Measurements from ENCODE around the gene SLC25A21.

The SLC25A21 gene

DNA sequence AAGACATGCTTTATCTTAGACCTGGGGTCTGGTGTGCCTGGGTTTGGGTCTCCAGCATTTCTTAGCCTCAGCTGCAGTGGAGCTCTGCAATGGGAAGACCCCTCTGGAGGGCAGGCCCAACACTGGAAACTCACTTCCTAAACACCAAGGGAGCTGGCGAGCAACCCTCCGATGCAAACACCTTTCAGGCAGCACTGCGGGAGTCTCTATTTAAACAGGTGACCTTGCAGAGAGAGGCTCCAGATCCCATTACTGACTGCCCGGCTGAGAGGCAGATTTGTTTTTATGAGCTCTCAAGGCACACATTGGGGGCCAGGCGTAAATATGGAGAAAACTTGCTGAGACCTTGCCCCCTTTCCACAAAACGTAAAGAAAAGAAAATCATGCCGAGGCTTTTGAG, 315.3 kb downstream of the SLC25A21 start:
- no peak for DNase-seq

DNA sequence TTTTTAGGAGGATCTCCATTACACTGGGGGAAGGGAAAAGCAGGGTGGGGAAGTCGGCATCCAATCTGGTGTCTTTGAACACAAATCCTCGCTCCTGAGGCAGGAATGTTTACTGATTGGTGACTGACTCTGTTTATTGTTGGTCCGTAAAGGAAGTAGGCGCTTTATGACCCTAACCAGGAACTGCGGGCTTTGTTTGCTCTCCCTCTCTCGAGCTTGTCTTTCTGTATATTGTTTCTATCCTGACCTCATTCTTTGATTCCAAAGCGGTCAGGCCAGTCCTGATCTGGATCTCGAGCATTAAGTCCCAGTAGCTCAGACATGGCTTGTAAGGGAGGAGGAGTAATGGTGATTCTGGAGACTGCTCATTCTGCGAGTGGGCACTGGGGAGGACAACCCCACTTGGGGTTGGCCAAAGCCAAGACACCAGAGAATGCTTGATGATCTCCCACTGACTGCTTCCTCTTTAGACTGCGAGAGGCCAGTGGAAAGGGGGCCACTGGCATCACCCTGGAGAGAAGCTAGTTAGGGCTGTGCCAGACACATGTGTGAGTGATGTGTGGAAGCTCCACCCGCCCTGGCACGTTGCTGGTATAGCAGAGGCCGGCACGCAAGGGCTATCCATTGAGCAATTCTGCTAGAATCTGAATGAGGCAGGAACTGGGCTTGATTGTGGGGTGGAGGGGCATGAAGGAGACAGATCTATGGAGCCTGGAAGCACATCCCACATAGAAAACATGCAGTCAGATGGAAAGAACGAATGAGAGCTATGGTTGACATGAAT, 316.1 kb downstream of the SLC25A21 start:
- DNase-seq: no peak

DNA sequence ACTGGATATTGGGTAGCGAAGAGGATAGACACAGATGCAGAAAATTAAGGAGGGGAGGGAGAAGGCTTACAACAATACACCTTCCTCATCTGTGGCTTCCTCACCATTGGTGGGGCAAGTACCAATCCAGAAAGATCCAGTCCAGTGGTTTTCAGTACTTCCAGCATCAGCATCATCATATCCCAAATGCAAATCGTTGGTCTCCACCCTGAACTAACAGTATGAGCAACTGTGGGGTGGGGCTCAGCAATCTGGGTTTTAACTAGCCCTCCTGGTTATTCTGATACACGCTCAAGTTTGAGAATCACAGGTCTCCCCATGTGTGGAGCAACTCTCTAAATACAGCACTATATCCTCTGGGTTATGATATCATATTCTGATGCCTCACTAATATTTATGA, 317.0 kb downstream of the SLC25A21 start:
- no peak for DNase-seq

DNA sequence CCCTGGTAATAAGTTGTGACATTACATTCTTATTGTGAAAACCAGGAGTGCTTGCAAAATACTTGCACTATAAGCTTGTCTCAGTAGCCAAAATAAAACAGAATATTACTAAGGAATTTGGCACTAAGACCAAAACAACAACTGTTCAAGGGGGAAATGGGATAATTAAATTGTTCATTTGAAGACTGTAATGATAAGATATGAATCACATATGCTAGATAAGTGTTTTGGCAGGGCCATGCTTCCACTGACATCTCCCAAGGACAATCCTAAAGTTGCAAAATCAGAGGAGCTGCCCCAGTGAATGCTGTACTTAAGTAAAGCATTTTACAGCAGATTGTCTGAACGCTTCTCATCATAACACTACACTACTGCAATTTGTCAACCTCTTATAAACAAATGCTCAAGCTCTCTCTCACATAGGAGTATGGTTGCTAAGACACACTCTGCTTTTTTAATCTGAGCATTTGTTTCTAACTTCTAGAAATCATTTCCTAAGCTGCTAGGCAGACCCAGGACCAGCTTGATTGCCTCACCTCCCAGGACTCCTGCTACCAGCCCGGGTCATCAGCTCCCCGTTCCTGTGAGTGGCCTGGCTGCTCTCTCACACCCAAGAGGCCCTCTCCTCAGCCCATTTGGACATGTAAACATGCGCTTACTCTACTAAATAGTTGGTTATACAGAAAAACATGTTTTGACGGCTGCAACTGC, 319.3 kb downstream of the SLC25A21 start:
- DNase-seq: no peak

DNA sequence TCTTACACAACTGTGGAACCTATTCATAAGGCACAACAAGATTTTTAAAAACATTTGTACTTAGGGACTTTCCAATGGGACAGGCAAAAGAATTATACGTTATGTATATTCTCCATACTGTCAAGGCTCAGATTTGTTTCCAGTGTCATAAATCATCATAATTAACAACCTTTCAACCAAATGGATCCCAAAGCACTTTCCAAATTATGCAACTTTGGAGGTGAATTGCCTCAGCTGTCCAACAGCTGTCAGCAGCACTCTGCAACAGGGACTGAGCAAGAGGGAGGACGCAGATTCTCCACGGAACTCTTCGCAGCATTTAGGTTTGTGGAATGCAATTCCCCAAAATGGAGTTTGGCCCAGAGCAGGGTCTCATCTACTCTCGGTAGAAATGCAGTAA, 324.2 kb downstream of the SLC25A21 start:
- no peak for DNase-seq

DNA sequence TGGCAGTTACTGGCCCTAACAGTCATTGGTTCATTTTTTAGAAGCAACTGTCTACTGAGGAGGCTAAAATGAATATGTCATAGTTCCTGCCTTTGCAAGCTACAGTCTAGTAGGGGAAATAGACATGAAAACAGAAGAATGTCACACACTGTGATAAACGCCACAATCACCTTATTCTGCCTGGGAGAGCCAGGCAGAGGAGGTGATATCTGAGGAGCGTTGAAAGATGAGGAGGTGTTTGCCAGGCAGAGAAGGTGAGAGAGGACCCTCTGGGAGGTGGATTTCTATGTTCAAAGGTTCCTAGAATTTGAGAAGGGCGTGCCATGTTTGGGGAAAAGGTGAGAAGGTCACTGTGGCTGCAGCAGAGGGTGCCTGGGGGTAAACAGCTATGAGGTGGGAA, 325.0 kb downstream of the SLC25A21 start:
- DNase-seq: no peak

DNA sequence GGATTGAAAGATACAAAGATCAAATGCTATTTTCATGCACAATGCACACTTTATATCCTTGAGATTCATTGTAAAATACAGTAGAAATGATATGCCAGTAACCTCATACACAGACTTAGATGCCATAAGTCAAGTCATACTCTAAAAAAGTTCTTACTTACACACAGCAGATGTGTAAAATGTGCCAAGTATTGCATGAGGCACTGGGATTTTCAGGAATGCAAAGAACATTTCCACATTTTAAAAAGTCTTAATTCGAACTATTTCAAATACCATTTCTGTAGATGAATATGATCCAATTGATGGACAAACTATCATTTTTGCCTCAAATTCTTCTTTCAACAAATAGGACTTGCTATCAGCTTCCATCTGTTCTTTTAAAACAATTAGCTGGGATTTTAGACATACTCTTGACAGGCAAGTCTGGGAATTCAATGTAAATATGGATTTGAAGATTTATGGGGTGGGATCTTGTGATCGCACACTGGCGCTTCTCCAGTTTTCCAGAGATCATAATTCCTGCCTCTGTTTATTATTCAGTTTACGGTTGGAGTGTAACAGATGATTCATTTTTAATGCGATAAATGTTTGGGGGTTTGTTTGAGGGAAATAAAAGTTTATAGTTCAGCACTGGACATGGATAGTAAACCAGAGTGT, 326.9 kb downstream of the SLC25A21 start:
- no peak for DNase-seq

DNA sequence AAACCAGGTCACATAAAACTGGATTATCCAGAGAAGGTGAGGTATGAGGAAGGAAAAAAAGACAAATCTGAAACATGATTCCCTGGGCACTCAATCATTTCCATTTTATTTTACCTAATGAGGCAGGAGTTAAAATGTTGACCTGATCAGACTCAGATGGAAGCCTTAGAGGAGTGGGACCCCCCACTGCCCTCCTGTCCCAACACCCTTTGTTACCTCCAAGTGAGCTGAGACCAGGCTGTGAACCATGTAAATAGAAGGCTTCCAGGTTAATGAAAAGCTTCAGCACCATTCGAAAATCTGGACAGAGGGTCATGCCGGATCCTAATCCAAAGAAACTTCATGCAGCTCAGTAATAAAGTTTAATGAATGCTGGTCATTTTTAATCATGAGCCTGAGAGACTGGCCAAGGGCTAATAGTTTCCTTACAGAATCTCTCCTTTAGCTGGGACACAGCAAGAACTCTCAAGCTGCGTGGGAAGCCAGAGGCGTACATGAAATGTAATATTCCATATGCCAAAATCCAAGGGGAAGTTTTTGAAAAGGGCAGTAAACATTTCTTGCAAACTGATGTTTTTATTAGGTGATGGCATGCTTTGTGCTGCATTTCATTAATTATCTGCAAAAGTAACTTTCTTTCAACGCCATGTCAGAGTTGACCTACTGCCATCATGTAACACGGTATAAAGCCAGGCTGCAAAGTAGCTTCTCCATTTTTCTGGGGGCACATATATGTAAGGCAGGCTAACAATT, 327.8 kb downstream of the SLC25A21 start:
- DNase-seq: no peak

DNA sequence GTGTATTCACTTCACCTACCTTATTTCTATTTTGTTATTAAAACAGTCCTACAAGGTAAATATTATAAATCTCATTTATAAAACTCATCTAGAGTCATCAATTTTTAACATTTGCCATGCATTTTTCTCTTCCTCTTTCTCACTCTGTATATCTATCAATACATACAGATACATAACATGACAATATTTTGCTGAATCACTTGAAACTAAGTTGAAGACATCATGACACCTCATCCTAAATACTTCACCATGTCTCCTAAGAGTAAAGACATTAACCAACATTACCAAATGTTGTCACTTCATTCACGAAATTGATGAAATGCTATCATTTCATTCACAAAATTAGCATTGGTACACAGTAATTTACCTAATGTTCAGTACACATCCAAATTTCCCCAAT, 329.0 kb downstream of the SLC25A21 start:
- DNase-seq: no peak

DNA sequence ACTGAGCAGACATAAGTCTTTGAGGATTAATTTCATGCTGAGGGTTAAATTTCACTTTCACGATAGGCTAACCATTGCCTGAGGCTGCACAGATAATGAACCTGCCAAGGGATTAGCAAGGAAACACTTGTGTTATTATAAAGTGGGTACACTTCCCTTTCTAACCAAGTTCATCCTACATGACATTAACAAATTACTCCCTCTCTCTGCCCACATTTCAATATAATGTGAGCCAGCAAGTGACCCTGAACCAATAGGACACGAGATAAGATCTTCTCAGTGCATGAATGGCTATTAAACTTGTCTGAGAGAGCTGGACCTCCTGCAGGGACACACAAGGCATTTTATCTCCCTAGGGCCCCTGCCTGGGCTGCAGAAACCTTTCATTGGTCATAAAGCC, 337.3 kb downstream of the SLC25A21 start:
- DNase-seq: no peak

DNA sequence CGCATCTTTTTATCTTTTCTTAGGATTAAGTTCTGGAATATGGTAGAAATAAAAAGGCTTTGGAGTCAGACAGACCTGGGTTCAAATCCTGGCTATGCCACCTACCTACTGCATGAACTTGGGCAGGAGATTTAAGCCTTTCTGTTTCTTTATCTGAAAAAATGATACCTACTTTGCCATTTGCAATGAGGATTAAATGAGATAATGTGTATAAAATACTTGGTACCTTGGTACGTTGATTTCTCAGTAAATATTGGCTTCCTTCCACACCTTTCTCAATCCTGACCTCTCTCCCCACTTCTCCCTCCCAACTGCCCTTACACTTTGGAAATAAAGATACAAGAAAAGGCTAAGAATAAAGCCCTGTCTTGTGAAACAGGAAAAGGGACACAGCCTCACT, 338.1 kb downstream of the SLC25A21 start:
- DNase-seq: no peak

DNA sequence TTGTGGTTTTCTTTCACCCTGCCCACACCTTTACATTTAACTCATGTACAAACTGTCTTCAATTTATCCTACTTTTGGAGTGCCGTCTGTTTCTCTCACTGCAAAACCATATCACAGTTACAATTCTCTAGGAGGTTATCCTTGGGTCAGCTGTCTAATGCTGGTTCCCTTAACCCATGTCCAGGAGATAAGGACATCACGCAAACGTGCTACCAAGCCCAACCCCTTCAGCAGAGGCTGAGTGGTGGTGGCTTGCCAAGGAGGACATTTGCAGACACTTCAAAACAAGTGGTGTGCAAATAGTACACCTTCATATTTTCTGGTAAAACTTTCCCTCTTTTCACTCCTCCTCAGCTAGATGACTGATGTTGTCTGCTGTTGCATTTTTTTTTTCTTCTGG, 342.9 kb downstream of the SLC25A21 start:
- no peak for DNase-seq

DNA sequence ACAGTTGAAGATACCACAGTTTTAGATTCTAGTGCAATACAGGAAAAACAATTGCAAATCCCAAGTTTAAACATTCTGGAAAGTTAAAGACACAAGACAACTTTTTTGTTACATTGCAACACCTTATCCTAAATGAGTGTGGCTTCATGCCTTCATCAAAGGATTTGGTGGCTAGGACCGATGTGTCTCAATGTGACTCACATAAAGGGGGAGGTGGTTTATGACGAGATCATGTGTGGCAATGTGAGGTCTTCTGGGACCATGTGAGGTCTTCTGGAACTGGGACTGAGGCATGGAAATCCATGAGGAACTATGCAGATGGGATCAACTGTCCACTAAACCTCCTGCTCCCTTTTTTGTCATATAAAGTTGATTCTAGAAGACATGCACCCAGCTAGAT, 344.5 kb downstream of the SLC25A21 start:
- DNase-seq: no peak

DNA sequence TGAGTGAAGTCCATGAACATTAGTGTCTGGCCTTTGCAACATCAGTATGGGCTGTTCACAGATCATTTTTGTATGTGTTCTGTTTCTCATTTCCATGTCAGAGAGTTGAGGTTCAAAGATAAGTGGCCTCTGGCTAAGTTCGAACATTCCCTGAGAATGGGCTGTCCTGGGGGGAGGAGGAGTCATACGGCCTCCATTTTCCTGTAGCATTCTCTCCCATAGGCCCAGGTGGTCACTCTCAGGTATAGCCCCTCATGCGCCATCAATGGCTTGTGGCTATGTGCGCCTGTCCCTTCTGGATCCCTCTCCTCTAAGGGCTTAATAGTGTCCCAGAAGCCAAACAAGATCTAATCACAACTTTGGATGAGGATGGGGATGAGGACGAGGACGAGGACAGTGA, 345.8 kb downstream of the SLC25A21 start:
- no peak for DNase-seq

DNA sequence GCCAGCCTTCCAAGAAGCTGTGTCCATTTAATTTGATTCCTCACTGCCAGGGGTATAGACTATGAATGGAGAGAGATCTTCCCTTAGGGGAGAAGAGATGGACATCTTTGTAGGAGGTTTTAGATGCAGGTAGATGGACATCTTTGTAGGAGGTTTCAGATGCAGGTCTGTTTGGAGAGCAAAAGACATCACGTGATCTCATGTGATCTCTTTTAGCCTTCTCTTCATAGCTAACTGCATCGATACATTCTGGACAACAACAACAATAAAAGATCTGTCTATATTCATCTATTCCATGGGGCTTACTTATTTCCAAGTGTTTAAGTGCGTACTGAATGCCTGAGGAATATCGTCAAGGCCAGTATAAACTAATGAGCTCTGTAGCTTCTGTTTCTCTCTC, 347.6 kb downstream of the SLC25A21 start:
- DNase-seq: no peak

DNA sequence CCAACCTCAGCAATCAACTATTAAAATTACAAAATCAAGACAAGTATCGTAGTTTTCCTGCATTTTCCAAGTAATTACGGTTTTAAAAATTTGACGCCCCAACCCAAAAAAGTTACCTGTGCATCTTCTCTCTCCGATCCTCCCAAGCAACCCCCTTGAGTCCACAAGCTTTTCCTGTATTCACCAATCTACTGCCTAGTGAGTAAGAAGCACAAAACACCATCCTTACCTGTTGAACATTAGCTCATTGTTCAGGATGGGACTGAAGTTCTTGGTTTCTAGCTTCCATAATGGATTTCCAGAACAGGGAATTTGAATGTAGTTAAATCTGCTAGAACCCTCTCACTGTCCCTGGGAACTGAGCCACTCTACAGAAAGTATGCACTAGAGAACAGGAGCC, 348.8 kb downstream of the SLC25A21 start:
- no peak for DNase-seq

DNA sequence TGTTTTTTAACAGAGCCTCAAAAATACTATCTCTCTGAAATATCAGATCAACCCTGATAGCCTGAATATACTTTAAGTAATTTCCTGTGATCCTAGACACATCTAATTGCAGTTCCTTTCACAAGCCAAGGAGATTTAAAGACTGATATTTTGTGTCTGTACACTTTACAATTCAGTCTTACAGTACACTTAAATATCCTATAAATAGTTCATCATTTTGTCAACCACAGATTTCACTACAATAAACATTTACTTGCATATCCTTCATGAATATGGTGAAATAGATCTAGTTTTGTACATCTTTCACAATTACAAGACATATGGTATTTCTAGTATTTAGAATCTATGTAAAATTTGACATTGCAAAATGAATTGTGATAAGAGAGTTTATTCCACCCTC, 349.7 kb downstream of the SLC25A21 start:
- DNase-seq: no peak

DNA sequence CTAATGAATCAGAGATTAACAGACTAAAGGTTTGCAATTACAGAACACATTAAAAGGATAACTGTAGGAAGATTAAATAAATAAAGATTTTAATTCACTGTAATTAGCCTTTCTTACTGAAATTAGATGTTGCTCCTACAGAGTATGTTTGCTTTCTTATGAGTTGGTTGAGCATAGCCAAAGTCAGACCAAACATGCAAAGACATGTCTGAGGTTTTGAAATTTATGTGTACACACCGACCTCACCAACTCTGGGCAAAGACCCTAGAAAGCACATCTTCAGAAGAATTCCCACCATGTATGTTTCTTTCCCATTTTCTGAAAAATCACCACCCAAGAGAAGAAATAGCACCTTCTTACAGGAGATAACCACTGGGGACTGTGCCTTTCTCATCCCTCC, 351.5 kb downstream of the SLC25A21 start:
- DNase-seq: no peak

DNA sequence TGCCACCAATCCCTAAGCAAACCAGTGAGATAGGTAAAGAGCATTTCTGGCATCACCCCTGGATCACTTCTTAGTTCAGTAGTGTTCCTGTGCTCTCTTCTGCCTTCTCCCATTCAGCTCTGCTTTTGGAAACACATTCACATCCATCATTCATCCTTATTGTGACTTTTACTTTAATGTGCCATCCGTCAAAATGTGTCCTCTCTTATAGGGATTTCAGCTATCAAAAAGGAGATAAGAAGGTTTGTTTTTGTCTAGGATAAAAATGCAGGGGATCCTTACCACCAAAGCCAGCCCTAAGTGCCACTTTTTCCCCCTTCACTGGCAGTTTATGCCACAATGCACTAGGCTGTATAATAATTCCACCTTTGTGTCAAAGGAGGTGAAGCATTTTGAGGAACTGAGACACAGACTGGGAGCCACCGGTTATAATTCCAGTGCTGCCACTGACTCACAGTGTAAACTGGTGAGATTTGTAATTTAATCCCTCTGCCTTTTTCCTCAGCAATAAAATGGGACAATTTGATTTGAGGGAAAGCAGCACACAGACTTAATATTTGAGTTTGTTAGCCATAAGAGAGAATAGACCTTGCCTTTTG, 352.2 kb downstream of the SLC25A21 start:
- no peak for DNase-seq

DNA sequence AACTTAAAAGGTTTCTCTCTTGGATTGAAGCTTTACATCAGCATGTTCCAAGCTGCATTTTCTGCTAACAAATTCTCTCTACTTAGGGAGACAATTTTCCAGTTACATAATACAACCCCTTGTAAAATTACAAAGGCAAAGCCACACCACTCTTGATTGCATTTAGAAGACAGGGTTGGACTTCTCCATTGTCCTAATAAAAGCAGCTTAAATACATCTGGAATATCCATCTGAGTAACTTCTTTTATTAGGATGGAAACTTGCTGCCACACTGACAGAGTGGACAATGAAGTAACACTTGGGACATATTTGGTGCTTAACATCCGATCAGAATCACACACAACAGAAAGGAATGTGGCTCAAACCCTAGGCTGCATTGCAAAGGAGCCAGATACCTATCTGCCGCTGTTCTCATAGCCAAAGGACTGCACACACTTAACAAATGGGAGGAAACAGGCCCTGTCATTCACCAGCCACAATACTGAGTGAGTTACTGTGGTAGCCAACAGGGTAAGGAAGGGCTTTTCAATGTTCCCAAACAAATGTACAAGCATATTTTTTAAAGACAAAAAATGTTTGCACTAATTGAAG, 353.5 kb downstream of the SLC25A21 start:
- DNase-seq: no peak

DNA sequence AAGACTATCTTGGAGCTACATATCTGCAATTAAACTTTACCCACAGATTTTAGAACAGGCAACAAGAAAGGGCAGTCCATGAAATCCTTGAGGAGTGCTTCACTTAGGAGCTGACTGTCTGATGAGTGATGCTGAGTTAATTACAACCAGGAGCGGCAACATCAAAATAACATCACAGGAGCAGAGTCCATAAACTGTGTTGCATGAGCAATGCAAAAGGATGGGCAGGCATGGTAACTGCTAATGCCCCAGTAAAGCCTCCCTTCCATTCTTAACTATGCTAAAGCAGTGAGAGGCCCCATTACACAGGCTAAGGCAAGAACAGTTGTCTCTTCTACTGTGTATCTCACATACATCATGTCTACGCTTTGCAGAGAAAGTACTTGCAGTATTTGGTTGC, 354.2 kb downstream of the SLC25A21 start:
- no peak for DNase-seq

DNA sequence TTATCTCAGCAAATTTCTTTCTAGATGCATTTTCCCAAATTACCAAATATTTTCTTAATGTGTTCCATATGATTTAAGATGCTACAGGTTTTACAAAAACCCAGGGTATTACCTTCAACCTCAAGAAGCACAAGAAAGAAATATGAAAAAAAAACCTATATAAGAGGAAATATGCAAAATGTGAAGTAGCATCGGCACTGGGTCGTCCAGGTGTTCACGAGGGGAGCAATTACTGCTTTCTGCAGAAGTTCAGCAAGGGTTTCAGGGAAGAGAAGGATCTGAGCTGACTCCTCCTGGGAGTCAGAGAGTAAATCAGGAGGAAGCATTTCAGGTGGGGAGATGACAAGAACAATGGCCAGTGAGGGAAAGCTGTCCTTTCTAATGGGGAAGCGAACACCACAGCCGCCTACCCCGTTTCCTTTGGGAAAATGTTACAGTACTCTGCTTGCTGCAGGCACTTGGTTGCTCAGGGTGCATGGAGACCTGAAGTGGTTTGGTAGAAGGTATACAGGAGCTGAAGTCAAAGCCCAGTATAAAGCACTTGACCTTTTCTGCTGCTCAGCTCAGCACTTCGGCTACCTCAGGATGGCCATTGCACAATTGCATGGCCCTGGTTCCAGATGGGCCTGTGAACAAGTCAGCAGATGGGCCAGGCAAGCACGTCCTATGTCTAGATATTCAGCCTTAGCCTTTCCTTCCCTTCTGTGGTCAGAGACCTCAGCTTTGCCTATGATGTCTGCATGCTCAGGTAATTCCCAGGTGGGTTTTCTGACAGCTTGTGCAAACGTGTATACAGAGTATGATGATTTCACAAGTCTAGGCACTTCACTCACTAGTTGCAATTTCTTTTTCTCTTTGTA, 355.1 kb downstream of the SLC25A21 start:
- DNase-seq: no peak
